Esophagus squamous epithelium (tissue), 4 donors: ENCODE results near the gene MBP.

ENCODE experiments used
- POLR2A ChIP-seq, 4 donors: fragments of 450-650 bp; IDR thresholded peaks; one replicate each; pipeline ENCODE4 v1.6.1; 2017; ENCODE audit warnings: antibody characterized with exemption in 4 of 4, mild to moderate bottlenecking in 4 of 4, moderate library complexity in 3 of 4
- TF ChIP-seq, protein P1 (sequence below), 6 experiments: fragments of 450-650 bp in 4 of 6; fragments of 200-600 bp in 2 of 6; sonication (generic) in 2 of 6; IDR thresholded peaks; one replicate each; pipeline ENCODE4 v1.5.1; 2016 to 2019; ENCODE audit warnings: antibody characterized with exemption in 6 of 6, mild to moderate bottlenecking in 4 of 6, moderate library complexity in 4 of 6

DNA sequence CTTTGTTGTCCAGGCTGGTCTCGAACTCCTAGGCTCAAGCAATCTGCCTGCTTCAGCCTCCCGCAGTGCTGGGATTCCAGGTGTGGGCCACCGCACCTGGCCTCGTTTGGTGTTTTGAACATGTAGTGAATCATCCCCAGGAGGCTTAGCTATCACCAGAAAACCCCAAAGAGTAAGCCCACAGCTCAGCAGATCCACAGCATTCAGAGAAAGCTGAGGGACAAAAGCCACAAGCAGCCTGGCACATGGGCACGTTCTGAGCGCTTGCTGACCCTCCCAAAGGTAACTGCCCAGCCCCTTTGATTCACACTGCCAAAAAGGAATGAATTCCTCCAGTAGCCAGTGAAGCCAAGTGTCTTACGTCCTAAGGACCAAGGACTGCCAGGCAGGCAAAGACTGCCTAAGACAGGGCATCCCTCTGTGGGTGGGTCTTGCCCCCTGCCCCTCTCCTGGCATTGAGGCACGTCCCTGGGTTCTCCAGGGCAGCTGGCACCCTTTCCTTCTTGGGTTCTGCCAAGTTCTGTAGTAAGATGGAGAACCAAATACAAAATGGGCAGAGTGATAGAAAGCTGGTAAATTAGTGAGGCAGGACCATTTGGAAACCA is 31.7 kb downstream of the MBP start:
- TF ChIP-seq POLR2A (IDR thresholded peaks at IDR 0.05): no peak
- TF ChIP-seq, protein P1, sequence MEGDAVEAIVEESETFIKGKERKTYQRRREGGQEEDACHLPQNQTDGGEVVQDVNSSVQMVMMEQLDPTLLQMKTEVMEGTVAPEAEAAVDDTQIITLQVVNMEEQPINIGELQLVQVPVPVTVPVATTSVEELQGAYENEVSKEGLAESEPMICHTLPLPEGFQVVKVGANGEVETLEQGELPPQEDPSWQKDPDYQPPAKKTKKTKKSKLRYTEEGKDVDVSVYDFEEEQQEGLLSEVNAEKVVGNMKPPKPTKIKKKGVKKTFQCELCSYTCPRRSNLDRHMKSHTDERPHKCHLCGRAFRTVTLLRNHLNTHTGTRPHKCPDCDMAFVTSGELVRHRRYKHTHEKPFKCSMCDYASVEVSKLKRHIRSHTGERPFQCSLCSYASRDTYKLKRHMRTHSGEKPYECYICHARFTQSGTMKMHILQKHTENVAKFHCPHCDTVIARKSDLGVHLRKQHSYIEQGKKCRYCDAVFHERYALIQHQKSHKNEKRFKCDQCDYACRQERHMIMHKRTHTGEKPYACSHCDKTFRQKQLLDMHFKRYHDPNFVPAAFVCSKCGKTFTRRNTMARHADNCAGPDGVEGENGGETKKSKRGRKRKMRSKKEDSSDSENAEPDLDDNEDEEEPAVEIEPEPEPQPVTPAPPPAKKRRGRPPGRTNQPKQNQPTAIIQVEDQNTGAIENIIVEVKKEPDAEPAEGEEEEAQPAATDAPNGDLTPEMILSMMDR (IDR thresholded peaks at IDR 0.05): no peak
